Endothelial cell of umbilical vein (primary cell): ENCODE measurements around the gene NKAIN4. TPM values are rescaled to one million over a fixed set of nuclear protein-coding genes. Genes with fewer than 3 reads are reported as not detected.
A peak's percentile ranks its signal among the peaks of the same experiment; 100 is the strongest.

ENCODE experiments used
- BruUV-seq: library from RNA; stranded (reverse); fragments of 400-500 nt; replicated peaks from 2 replicates; lab custom pipeline; 2021; lab: Mats Ljungman, UMichigan
- CTCF ChIA-PET: fragments of 300-600, 350-600 bp; sonication (Branson Sonifier 250); formaldehyde crosslinking; loops from one replicate; lab custom pipeline; 2021; ENCODE audit warnings: antibody characterized with exemption, inconsistent platforms; lab: Charles Lee
- POLR2A ChIA-PET: fragments of 300-600, 350-600 bp; sonication (Branson Sonifier 250); formaldehyde crosslinking; loops from one replicate; lab custom pipeline; 2021; ENCODE audit warnings: antibody characterized with exemption, inconsistent platforms; lab: Charles Lee
- DNase-seq: peaks from one replicate; pipeline ENCODE4 v3.0.0-alpha.2; 2011; ENCODE audit warnings: low read depth, low spot score
- FAIRE-seq: peaks from 2 replicates; lab custom pipeline; 2011; peaks lifted over from hg19 to GRCh38; lab: Jason Lieb, UNC
- H2AFZ ChIP-seq: 2 replicates; pipeline ENCODE4 v1.6.0; 2012; ENCODE audit warnings: low read depth, low read length, control low read depth, inconsistent platforms
- H3K27ac ChIP-seq: 2 replicates; pipeline ENCODE4 v1.5.1; 2011; ENCODE audit warnings: low read depth, mild to moderate bottlenecking, control low read depth, low read length, moderate library complexity; ENCODE audit not compliant: insufficient read depth
- H3K27me3 ChIP-seq, 2 experiments: 2 replicates each; pipeline versions ENCODE4 v1.6.0 to v1.6.1; 2011; ENCODE audit warnings: low read length in 2 of 2, mixed read lengths in 1 of 2; ENCODE audit not compliant: control insufficient read depth in 2 of 2, insufficient read depth in 2 of 2
- H3K36me3 ChIP-seq, 2 experiments: 2 replicates in 1 of 2; 3 replicates in 1 of 2; pipeline ENCODE4 v1.5.1; 2011; ENCODE audit warnings: low read length in 2 of 2, mild to moderate bottlenecking in 1 of 2, moderate library complexity in 1 of 2; ENCODE audit not compliant: control insufficient read depth in 2 of 2, insufficient read depth in 2 of 2; ENCODE audit errors: extremely low read depth in 1 of 2
- H3K4me1 ChIP-seq: 3 replicates; pipeline ENCODE4 v1.5.1; 2011; ENCODE audit warnings: mild to moderate bottlenecking, low read length; ENCODE audit not compliant: control insufficient read depth, insufficient read depth; ENCODE audit errors: extremely low read depth
- H3K4me2 ChIP-seq: 2 replicates; pipeline ENCODE4 v1.6.1; 2011; ENCODE audit warnings: low read length, control low read depth, mixed read lengths; ENCODE audit not compliant: insufficient read depth
- H3K4me3 ChIP-seq, 3 experiments: fragments of 200-600 bp in 1 of 3; sonication (generic), shearing (Covaris generic) in 1 of 3; replicated peaks in 1 of 3; 2 replicates each; pipeline ENCODE4 v1.5.1; 2011 to 2016; ENCODE audit warnings: control low read depth in 3 of 3, low read length in 3 of 3, mild to moderate bottlenecking in 2 of 3, inconsistent platforms in 1 of 3, low read depth in 1 of 3, moderate library complexity in 1 of 3; ENCODE audit not compliant: insufficient read depth in 1 of 3
- H3K79me2 ChIP-seq: 2 replicates; pipeline ENCODE4 v1.6.0; 2012; ENCODE audit warnings: low read length, inconsistent platforms; ENCODE audit not compliant: control insufficient read depth, insufficient read depth
- H3K9ac ChIP-seq: replicated peaks from 2 replicates; pipeline ENCODE3; 2011; ENCODE audit warnings: low read length, control low read depth; ENCODE audit not compliant: insufficient read depth; ENCODE audit errors: extremely low read depth
- H3K9me1 ChIP-seq: replicated peaks from 3 replicates; pipeline ENCODE4 v1.6.0; 2011; ENCODE audit warnings: mild to moderate bottlenecking, low read length; ENCODE audit not compliant: control insufficient read depth, insufficient read depth; ENCODE audit errors: extremely low read depth
- H3K9me3 ChIP-seq: replicated peaks from 2 replicates; pipeline ENCODE4 v1.5.1; 2012; ENCODE audit warnings: low read length, inconsistent platforms; ENCODE audit not compliant: control insufficient read depth, insufficient read depth
- H4K20me1 ChIP-seq: replicated peaks from 2 replicates; pipeline ENCODE3; 2011; ENCODE audit warnings: mild to moderate bottlenecking, low read length; ENCODE audit not compliant: control insufficient read depth, insufficient read depth; ENCODE audit errors: extremely low read depth
- CTCF ChIP-seq, 2 donors: IDR thresholded peaks; 1 replicate in 1 of 2; 2 replicates in 1 of 2; pipeline ENCODE4 v1.5.1; 2011; ENCODE audit warnings: low read length in 2 of 2, mild to moderate bottlenecking in 2 of 2, moderate library complexity in 2 of 2, control low read depth in 1 of 2, inconsistent platforms in 1 of 2, low read depth in 1 of 2; ENCODE audit not compliant: insufficient read depth in 1 of 2; ENCODE audit errors: extremely low read depth in 1 of 2
- EZH2 ChIP-seq: IDR thresholded peaks from 2 replicates; pipeline ENCODE4 v1.6.1; 2012; ENCODE audit warnings: borderline replicate concordance, low read depth, mild to moderate bottlenecking, moderate library complexity, low read length, inconsistent platforms; ENCODE audit not compliant: severe bottlenecking
- FOS ChIP-seq: IDR thresholded peaks from 2 replicates; pipeline ENCODE4 v1.6.1; 2011; ENCODE audit warnings: mild to moderate bottlenecking, low read length, moderate library complexity, borderline replicate concordance; ENCODE audit not compliant: insufficient read depth
- GATA2 ChIP-seq: IDR thresholded peaks from 2 replicates; pipeline ENCODE4 v1.7.0; 2011; ENCODE audit warnings: low read depth, mild to moderate bottlenecking, moderate library complexity, mixed read lengths, low read length; ENCODE audit not compliant: insufficient read length, insufficient read depth
- JUN ChIP-seq: IDR thresholded peaks from 2 replicates; pipeline ENCODE4 v1.6.1; 2011; ENCODE audit warnings: borderline replicate concordance, low read depth; ENCODE audit not compliant: insufficient read length, insufficient read depth
- MAX ChIP-seq: IDR thresholded peaks from 2 replicates; pipeline ENCODE4 v1.6.1; 2011; ENCODE audit not compliant: insufficient read depth, insufficient read length
- MYC ChIP-seq: IDR thresholded peaks from one replicate; pipeline ENCODE4 v1.6.1; 2011; ENCODE audit warnings: mild to moderate bottlenecking, low read depth, low read length
- POLR2A ChIP-seq: IDR thresholded peaks from 2 replicates; pipeline ENCODE4 v1.6.1; 2012; ENCODE audit warnings: low read depth, mild to moderate bottlenecking, control low read depth, low read length
- POLR2AphosphoS5 ChIP-seq: IDR thresholded peaks from 2 replicates; pipeline ENCODE4 v1.6.1; 2012; ENCODE audit warnings: low read depth, mild to moderate bottlenecking, control low read depth, low read length, moderate library complexity; ENCODE audit not compliant: insufficient read depth
- dilution Hi-C: fragments of 300-500 bp; cut with MboI; formaldehyde crosslinking; loops from one replicate; pipeline ENCODE4 v1.15.0; 2019; ENCODE audit warnings: low sequenced_read_pairs; ENCODE audit not compliant: extremely low pct_ligation_motif_present
- intact Hi-C: fragments of 100-400 bp; cut with micrococcal nuclease; formaldehyde crosslinking; loops from one replicate; pipeline ENCODE4 v1.10.0; 2022
- polyA plus RNA-seq, 4 experiments: library from polyadenylated mRNA; depleted of rRNA in 3 of 4; stranded (reverse) in 3 of 4; unstranded in 1 of 4; fragments of >200 nt; gene quantifications; 2 replicates each; pipeline versions ENCODE4 v1.2.1 to v1.2.3, GENCODE V29; 2011 to 2012; ENCODE audit warnings: missing spikeins in 1 of 4
- total RNA-seq: library from RNA; stranded (reverse); gene quantifications from 2 replicates; pipeline ENCODE4 v1.2.3, GENCODE V29; 2021

The NKAIN4 gene
- total and polyA plus RNA-seq, 2 donors (not counting 3 experiments of a cell fraction or from before 2014, with no cell fraction given), result 0.04 TPM; not detected in 1

- Histone ChIP-seq H3K4me1 (peaks cover 13% of the 10 kb centered on the region), H3K4me3 (peak overlapping the region in 1 of 3 experiments; percentile 86), H3K79me2 (peaks cover 62% of the 10 kb centered on the region), H3K9me3 (no peaks in the 10 kb centered on the region), H3K4me2 (peak overlapping the region; percentile 82), H4K20me1 (peaks cover 4% of the 10 kb centered on the region), H2AFZ (no peak overlapping the region), H3K36me3 (peaks cover 13 to 20% of the 10 kb centered on the region in 2 experiments), H3K27me3 (no peaks in the 10 kb centered on the region), H3K9me1 (no peaks in the 10 kb centered on the region), H3K27ac (no peak overlapping the region), H3K9ac (peak overlapping the region; percentile 94)
- ChIA-PET POLR2A (no interaction called here), CTCF (interaction anchor here (1.0 to 3.7 kb wide), 16 partner anchors 9 to 242 kb away, joined by 3 to 30 read pairs (median 4); partner anchors contain the start of gene ARFGAP1)
- FAIRE-seq (no peak), DNase-seq (no peak)
- dilution Hi-C loops (no loop called here), intact Hi-C loops (no loop called here)
- TSS peak; percentile 29 for BruUV-seq
- TF ChIP-seq JUN (no peak), POLR2AphosphoS5 (no peak), POLR2A (no peak), EZH2 (no peak), MAX (no peak), GATA2 (no peak), MYC (no peak), FOS (no peak), CTCF (IDR thresholded peaks at IDR 0.05; ENCODE audit: extremely low read depth in 1 of 2, insufficient read depth in 1 of 2, low read depth in 1 of 2, low read length in 2 of 2) (no peak)
Measured at GRCh38 chr20:63214514-63214913, 39.7 kb downstream of the NKAIN4 start.
